ENCODE measurements around the gene FBXW11.
"Not testable (repeated sequence)": the region's sequence is repeated elsewhere in the genome, so short reads cannot be mapped to it uniquely, and the experiment has no call there.

The FBXW11 gene

GRCh38 chr5:171980792-171981191, 25.6 kb downstream of the FBXW11 start:
- Histone ChIP-seq H3K9me3 (ENCODE audit: control insufficient read depth, low read length) (peaks cover 23% of the 10 kb centered on the region), H3K4me1 (ENCODE audit: control insufficient read depth, insufficient read depth, low read length) (peaks cover 8% of the 10 kb centered on the region), H3K36me3 (ENCODE audit: control insufficient read depth, insufficient read depth, low read length, severe bottlenecking) (peaks cover 2% of the 10 kb centered on the region), H3K4me3 (ENCODE audit: low read length) (no peak overlapping the region), H3K9ac (ENCODE audit: low read length) (no peak overlapping the region), H3K27me3 (replicated peaks; ENCODE audit: control insufficient read depth, insufficient read depth, low read length) (no peaks in the 10 kb centered on the region)
- no peak for DNase-seq (ENCODE audit: low read depth)

GRCh38 chr5:171979606-171980005, 26.8 kb downstream of the FBXW11 start:
- DNase-seq (ENCODE audit: low read depth), result no peak
- no peak overlapping the region for H3K9ac ChIP-seq (ENCODE audit: low read length)
- H3K4me3 ChIP-seq (ENCODE audit: low read length), result peak overlapping the region; percentile 8
- peaks cover 4% of the 10 kb centered on the region for H3K4me1 ChIP-seq (ENCODE audit: control insufficient read depth, insufficient read depth, low read length)
- no peaks in the 10 kb centered on the region for H3K27me3 ChIP-seq (replicated peaks; ENCODE audit: control insufficient read depth, insufficient read depth, low read length)
- H3K9me3 ChIP-seq (ENCODE audit: control insufficient read depth, low read length), result peaks cover 23% of the 10 kb centered on the region
- peaks cover 2% of the 10 kb centered on the region for H3K36me3 ChIP-seq (ENCODE audit: control insufficient read depth, insufficient read depth, low read length, severe bottlenecking)

- Histone ChIP-seq H3K9me3 (ENCODE audit: control insufficient read depth, low read length) (peaks cover 23% of the 10 kb centered on the region), H3K4me1 (ENCODE audit: control insufficient read depth, insufficient read depth, low read length) (no peaks in the 10 kb centered on the region), H3K9ac (ENCODE audit: low read length) (no peak overlapping the region), H3K36me3 (ENCODE audit: control insufficient read depth, insufficient read depth, low read length, severe bottlenecking) (peaks cover 2% of the 10 kb centered on the region), H3K4me3 (ENCODE audit: low read length) (no peak overlapping the region), H3K27me3 (replicated peaks; ENCODE audit: control insufficient read depth, insufficient read depth, low read length) (no peaks in the 10 kb centered on the region)
- DNase-seq (ENCODE audit: low read depth), result no peak
These were observed 27.9 kb downstream of the FBXW11 start for GRCh38 chr5:171978519-171978918.

- Histone ChIP-seq H3K4me3 (ENCODE audit: low read length) (no peak overlapping the region), H3K27me3 (replicated peaks; ENCODE audit: control insufficient read depth, insufficient read depth, low read length) (no peaks in the 10 kb centered on the region), H3K4me1 (ENCODE audit: control insufficient read depth, insufficient read depth, low read length) (no peaks in the 10 kb centered on the region), H3K9me3 (ENCODE audit: control insufficient read depth, low read length) (peaks cover 23% of the 10 kb centered on the region), H3K9ac (ENCODE audit: low read length) (no peak overlapping the region), H3K36me3 (ENCODE audit: control insufficient read depth, insufficient read depth, low read length, severe bottlenecking) (peaks cover 2% of the 10 kb centered on the region)
- no peak for DNase-seq (ENCODE audit: low read depth)
These were observed 28.4 kb downstream of the FBXW11 start for GRCh38 chr5:171978016-171978415.

- H3K4me3 ChIP-seq (ENCODE audit: low read length); H3K9ac ChIP-seq (ENCODE audit: low read length); H3K4me1 ChIP-seq (ENCODE audit: control insufficient read depth, insufficient read depth, low read length); H3K27me3 ChIP-seq (replicated peaks; ENCODE audit: control insufficient read depth, insufficient read depth, low read length); DNase-seq (ENCODE audit: low read depth); H3K36me3 ChIP-seq (ENCODE audit: control insufficient read depth, insufficient read depth, low read length, severe bottlenecking): not testable (repeated sequence)
- H3K9me3 ChIP-seq (ENCODE audit: control insufficient read depth, low read length), result peaks cover 23% of the 10 kb centered on the region
These were observed 29.0 kb downstream of the FBXW11 start for GRCh38 chr5:171977244-171977950.

- H3K9ac ChIP-seq (ENCODE audit: low read length), result no peak overlapping the region
- no peak for DNase-seq (ENCODE audit: low read depth)
- peaks cover 2% of the 10 kb centered on the region for H3K36me3 ChIP-seq (ENCODE audit: control insufficient read depth, insufficient read depth, low read length, severe bottlenecking)
- H3K9me3 ChIP-seq (ENCODE audit: control insufficient read depth, low read length), result peaks cover 23% of the 10 kb centered on the region
- H3K4me1 ChIP-seq (ENCODE audit: control insufficient read depth, insufficient read depth, low read length), result no peaks in the 10 kb centered on the region
- no peak overlapping the region for H3K4me3 ChIP-seq (ENCODE audit: low read length)
- no peaks in the 10 kb centered on the region for H3K27me3 ChIP-seq (replicated peaks; ENCODE audit: control insufficient read depth, insufficient read depth, low read length)
These were observed 30.4 kb downstream of the FBXW11 start for GRCh38 chr5:171975877-171976667.

- peaks cover 23% of the 10 kb centered on the region for H3K9me3 ChIP-seq (ENCODE audit: control insufficient read depth, low read length)
- peaks cover 2% of the 10 kb centered on the region for H3K36me3 ChIP-seq (ENCODE audit: control insufficient read depth, insufficient read depth, low read length, severe bottlenecking)
- H3K9ac ChIP-seq (ENCODE audit: low read length), result no peak overlapping the region
- peak; percentile 66 for DNase-seq (ENCODE audit: low read depth)
- H3K4me3 ChIP-seq (ENCODE audit: low read length), result no peak overlapping the region
- H3K4me1 ChIP-seq (ENCODE audit: control insufficient read depth, insufficient read depth, low read length), result no peaks in the 10 kb centered on the region
- H3K27me3 ChIP-seq (replicated peaks; ENCODE audit: control insufficient read depth, insufficient read depth, low read length), result no peaks in the 10 kb centered on the region
These were observed 31.1 kb downstream of the FBXW11 start for GRCh38 chr5:171975262-171975876.

- Histone ChIP-seq H3K4me3 (ENCODE audit: low read length) (no peak overlapping the region), H3K9me3 (ENCODE audit: control insufficient read depth, low read length) (no peaks in the 10 kb centered on the region)
- no peak for DNase-seq (ENCODE audit: low read depth)
These were observed 35.6 kb downstream of the FBXW11 start for GRCh38 chr5:171970826-171971225.

GRCh38 chr5:171969288-171969880, 37.1 kb downstream of the FBXW11 start:
- peaks cover 4% of the 10 kb centered on the region for H3K4me1 ChIP-seq (ENCODE audit: control insufficient read depth, insufficient read depth, low read length)
- no peaks in the 10 kb centered on the region for H3K9me3 ChIP-seq (ENCODE audit: control insufficient read depth, low read length)
- no peak overlapping the region for H3K9ac ChIP-seq (ENCODE audit: low read length)
- H3K27me3 ChIP-seq (replicated peaks; ENCODE audit: control insufficient read depth, insufficient read depth, low read length), result no peaks in the 10 kb centered on the region
- H3K36me3 ChIP-seq (ENCODE audit: control insufficient read depth, insufficient read depth, low read length, severe bottlenecking), result no peaks in the 10 kb centered on the region
- peak; percentile 41 for DNase-seq (ENCODE audit: low read depth)
- no peak overlapping the region for H3K4me3 ChIP-seq (ENCODE audit: low read length)

More at GRCh38 chr5:171970826-171971225, 35.6 kb downstream of the FBXW11 start:
- no peaks in the 10 kb centered on the region for H3K27me3 ChIP-seq (replicated peaks; ENCODE audit: control insufficient read depth, insufficient read depth, low read length)
- H3K36me3 ChIP-seq (ENCODE audit: control insufficient read depth, insufficient read depth, low read length, severe bottlenecking), result no peaks in the 10 kb centered on the region
- peaks cover 4% of the 10 kb centered on the region for H3K4me1 ChIP-seq (ENCODE audit: control insufficient read depth, insufficient read depth, low read length)
- H3K9ac ChIP-seq (ENCODE audit: low read length), result no peak overlapping the region

- no peaks in the 10 kb centered on the region for H3K36me3 ChIP-seq (ENCODE audit: control insufficient read depth, insufficient read depth, low read length, severe bottlenecking)
- H3K9ac ChIP-seq (ENCODE audit: low read length), result no peak overlapping the region
- H3K4me1 ChIP-seq (ENCODE audit: control insufficient read depth, insufficient read depth, low read length), result peaks cover 4% of the 10 kb centered on the region
- H3K27me3 ChIP-seq (replicated peaks; ENCODE audit: control insufficient read depth, insufficient read depth, low read length), result no peaks in the 10 kb centered on the region
- no peak overlapping the region for H3K4me3 ChIP-seq (ENCODE audit: low read length)
- no peaks in the 10 kb centered on the region for H3K9me3 ChIP-seq (ENCODE audit: control insufficient read depth, low read length)
- DNase-seq (ENCODE audit: low read depth), result no peak
These were observed 37.9 kb downstream of the FBXW11 start for GRCh38 chr5:171968531-171968930.

GRCh38 chr5:171966964-171967363, 39.5 kb downstream of the FBXW11 start:
- Histone ChIP-seq H3K9me3 (ENCODE audit: control insufficient read depth, low read length) (no peaks in the 10 kb centered on the region), H3K4me3 (ENCODE audit: low read length) (no peak overlapping the region), H3K27me3 (replicated peaks; ENCODE audit: control insufficient read depth, insufficient read depth, low read length) (no peaks in the 10 kb centered on the region), H3K36me3 (ENCODE audit: control insufficient read depth, insufficient read depth, low read length, severe bottlenecking) (no peaks in the 10 kb centered on the region), H3K4me1 (ENCODE audit: control insufficient read depth, insufficient read depth, low read length) (peaks cover 9% of the 10 kb centered on the region), H3K9ac (ENCODE audit: low read length) (no peak overlapping the region)
- DNase-seq (ENCODE audit: low read depth), result no peak
